Mucosa of stomach (tissue), 1 donor: ENCODE data around the gene ITGB5.
"Not testable (repeated sequence)": the region's sequence is repeated elsewhere in the genome, so short reads cannot be mapped to it uniquely, and the experiment has no call there.

Source experiments
- H3K27me3 ChIP-seq: one replicate; pipeline ENCODE4 v1.7.0; 2013; ENCODE audit warnings: mild to moderate bottlenecking, low read length; ENCODE audit not compliant: control insufficient read depth, insufficient read depth
- H3K36me3 ChIP-seq: one replicate; pipeline ENCODE4 v1.7.0; 2013; ENCODE audit warnings: low read length; ENCODE audit not compliant: control insufficient read depth, insufficient read depth
- H3K4me1 ChIP-seq: one replicate; pipeline ENCODE4 v1.7.0; 2013; ENCODE audit warnings: mild to moderate bottlenecking, low read length; ENCODE audit not compliant: control insufficient read depth, insufficient read depth
- H3K4me3 ChIP-seq: one replicate; pipeline ENCODE4 v1.7.0; 2013; ENCODE audit warnings: low read length
- H3K9ac ChIP-seq: one replicate; pipeline ENCODE4 v1.7.0; 2013; ENCODE audit warnings: mild to moderate bottlenecking, low read length, moderate library complexity
- H3K9me3 ChIP-seq: one replicate; pipeline ENCODE4 v1.7.0; 2013; ENCODE audit warnings: mild to moderate bottlenecking, low read length, moderate library complexity; ENCODE audit not compliant: control insufficient read depth
- donor health status: Pancreatic carcinoma.

ITGB5 gene

DNA sequence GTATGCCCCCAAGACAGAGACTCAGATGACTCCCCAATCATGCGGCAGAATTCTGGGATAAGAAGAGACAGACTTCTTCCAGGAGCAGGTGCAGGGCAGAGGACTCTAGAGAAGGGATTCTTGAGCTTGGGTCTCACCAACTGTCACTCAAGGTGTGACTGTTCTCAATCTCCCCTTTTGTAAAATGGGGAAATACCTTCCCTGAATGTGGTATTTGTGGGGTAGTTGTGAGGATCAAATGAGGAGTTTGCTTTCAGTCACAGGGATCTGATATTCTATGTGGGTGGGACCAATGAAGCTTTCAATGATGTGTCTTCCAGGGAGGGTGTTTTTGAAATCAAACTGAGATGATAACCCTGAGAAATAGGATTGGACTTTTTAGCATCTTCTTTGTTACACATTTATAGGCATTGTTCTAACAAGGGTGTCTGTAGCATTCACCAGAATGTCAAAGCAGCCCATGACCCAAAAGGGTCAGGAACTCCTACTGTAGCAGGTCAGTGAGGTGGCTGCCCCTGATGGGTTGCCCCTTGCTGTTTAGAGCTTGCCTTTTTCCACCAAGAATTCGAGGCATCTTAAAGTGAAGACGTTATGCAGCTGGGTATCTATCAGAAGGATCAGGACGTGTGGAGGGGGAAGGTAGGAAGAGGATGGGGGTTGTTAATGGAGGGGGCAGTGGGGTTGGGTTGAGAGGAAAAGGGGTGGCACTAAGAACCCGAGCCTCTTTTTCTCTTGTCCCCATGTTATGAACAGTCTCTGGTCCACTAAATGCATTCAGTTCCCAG, 128.1 kb downstream of the ITGB5 start:
- no peaks in the 10 kb centered on the region for H3K27me3 ChIP-seq
- H3K36me3 ChIP-seq, result no peaks in the 10 kb centered on the region
- H3K4me1 ChIP-seq, result no peaks in the 10 kb centered on the region
- H3K9ac ChIP-seq, result no peak overlapping the region
- no peaks in the 10 kb centered on the region for H3K9me3 ChIP-seq
- no peak overlapping the region for H3K4me3 ChIP-seq

DNA sequence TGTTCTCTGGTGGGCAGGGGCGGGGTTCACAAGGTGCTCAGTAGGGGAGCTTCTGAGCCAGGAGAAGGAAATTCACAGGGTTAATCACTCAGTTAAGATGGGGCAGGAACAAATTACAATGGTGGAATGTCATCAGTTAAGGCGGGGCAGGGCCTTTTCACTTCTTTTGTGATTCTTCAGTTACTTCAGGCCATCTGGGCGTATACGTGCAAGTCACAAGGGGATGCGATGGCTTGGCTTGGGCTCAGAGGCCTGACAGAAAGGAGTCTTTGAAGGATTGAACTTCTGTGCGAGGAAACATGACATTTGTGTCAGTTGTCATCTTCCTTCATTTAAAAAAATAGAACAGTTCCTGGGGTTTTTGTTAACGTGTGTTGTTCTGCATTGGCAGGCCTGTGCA, 129.2 kb downstream of the ITGB5 start:
- H3K4me1 ChIP-seq, H3K27me3 ChIP-seq, H3K4me3 ChIP-seq, H3K9me3 ChIP-seq, H3K9ac ChIP-seq, H3K36me3 ChIP-seq: not testable (repeated sequence)

DNA sequence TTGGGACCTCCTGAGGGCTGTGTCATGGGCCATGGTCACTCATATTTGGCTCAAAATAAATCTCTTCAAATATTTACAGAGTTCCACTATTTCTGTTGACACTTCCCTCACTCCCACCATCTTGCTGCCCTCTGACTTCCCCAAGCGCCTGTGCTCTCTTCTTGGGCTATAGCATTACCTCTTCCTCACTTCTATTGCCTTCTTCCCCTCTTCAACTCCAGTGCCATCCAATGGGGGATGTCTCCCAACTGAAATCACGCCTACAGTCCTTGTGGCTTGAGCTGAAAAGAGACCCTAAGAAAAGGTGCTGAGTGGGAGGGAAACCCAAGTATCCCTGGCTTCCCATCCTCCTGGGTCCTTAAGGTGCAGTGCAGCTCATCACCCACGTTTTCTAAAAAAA, 135.1 kb downstream of the ITGB5 start:
- H3K4me3 ChIP-seq, result no peak overlapping the region
- H3K36me3 ChIP-seq, result no peaks in the 10 kb centered on the region
- no peak overlapping the region for H3K9ac ChIP-seq
- no peaks in the 10 kb centered on the region for H3K4me1 ChIP-seq
- no peaks in the 10 kb centered on the region for H3K9me3 ChIP-seq
- H3K27me3 ChIP-seq, result no peaks in the 10 kb centered on the region

DNA sequence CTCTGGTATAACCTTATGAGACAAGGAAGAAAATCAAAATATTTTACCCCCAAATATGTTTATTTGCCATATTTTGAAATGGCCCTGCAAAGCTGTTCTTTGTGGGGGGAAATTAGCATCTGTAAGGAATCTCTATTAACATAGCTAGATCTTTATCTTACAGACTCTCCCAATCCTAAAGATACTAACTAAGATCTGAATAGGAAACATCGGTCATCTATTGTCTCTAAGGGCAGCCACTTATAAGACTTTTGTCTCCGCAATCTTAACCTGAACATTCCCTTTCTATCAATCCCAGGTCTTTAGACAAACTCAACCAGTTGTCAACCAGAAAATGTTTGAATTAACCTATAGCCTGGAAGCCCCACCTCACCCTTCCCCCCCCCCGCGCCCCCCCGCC, 135.7 kb downstream of the ITGB5 start:
- no peaks in the 10 kb centered on the region for H3K27me3 ChIP-seq
- no peak overlapping the region for H3K9ac ChIP-seq
- H3K36me3 ChIP-seq, result no peaks in the 10 kb centered on the region
- no peaks in the 10 kb centered on the region for H3K9me3 ChIP-seq
- no peaks in the 10 kb centered on the region for H3K4me1 ChIP-seq
- H3K4me3 ChIP-seq, result no peak overlapping the region

DNA sequence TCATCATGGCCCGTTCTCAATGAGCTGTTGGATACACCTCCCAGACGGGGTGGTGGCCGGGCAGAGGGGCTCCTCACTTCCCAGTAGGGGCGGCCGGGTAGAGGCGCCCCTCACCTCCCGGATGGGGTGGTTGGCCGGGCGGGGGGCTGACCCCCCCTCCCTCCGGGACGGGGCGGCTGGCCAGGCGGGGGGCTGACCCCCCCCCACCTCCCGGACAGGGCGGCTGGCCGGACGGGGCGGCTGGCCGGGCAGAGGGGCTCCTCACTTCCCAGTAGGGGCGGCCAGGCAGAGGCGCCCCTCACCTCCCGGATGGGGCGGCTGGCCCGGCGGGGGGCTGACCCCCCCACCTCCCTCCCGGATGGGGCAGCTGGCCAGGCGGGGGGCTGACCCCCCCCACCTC, 137.3 kb downstream of the ITGB5 start:
- not testable (repeated sequence) for H3K27me3 ChIP-seq, H3K4me3 ChIP-seq, H3K36me3 ChIP-seq, H3K4me1 ChIP-seq, H3K9me3 ChIP-seq, H3K9ac ChIP-seq

DNA sequence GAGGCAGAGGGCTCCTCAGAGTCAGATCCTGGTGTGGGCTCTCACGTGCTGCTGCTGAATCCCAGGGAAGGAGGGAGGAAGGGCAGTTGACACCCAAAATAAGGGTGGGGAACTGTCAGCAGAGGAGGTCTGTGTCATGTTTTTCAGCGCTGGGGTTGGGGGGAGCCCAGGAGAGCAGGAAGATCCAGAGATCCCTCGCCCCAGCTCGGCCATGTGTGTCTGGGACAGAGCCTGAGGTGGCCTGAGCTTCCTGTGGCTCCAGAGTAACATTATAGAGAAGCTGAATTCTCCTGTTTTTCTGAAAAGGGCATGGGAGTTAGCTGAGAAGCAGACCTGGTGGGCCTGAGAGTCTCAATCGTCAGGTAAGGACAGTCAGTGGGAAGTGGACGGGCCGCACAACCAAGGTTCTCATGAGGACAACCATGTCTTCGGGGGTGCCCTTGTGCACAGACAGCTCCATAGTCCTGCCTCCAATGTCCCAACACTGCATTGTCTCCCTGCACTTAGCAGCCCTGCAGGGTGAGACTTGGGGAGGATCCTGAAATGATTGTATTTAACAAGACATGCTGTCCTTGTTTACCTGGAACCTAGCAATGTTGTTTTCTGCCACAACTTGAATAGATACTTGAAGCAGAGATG, 138.5 kb downstream of the ITGB5 start:
- Histone ChIP-seq H3K36me3 (peaks cover 4% of the 10 kb centered on the region), H3K4me3 (no peak overlapping the region), H3K9me3 (no peaks in the 10 kb centered on the region), H3K4me1 (no peaks in the 10 kb centered on the region), H3K27me3 (no peaks in the 10 kb centered on the region), H3K9ac (no peak overlapping the region)

DNA sequence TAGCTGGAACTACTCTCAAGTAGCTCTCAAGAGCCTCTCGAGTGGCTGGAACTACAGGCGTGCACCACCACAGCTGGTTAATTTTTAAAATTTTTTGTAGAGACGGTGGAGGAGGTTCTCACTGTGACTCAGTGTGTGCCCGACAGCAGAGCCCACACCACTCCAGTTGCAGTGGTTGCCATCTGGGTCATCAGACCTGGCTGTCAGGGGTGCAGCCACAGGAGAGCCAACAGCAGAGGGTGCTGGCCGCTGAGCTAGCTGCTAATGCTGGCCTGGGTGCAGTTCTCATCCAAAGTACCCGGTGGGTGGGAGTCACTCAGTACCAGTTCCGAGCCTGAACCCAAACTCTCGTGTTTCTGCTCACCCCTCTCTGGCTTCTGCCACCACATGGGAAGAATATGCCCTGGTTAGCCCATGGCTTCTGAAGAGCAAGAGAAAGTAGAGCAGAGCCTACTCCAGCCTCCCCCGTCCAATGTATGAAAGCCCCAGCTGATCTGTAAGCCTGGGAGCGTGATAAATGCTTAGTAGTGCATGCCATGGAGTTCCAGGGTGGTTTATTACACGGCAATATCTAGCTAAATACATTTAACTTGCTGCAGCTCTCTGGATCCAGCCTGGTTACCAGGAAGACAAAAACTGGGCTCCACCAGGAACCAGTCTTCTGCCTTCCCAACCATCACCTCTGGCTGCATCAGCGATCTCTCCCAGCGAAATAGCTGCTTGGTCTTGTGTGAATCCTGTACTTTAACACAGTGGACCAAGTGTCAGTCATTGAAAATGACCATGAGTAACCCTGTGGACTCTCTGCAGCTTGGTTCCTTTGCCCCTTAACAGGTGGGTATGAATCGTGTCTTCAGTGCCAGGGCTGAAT, 139.8 kb downstream of the ITGB5 start:
- H3K36me3 ChIP-seq, result peaks cover 4% of the 10 kb centered on the region
- no peaks in the 10 kb centered on the region for H3K27me3 ChIP-seq
- H3K9me3 ChIP-seq, result no peaks in the 10 kb centered on the region
- no peak overlapping the region for H3K4me3 ChIP-seq
- no peaks in the 10 kb centered on the region for H3K4me1 ChIP-seq
- no peak overlapping the region for H3K9ac ChIP-seq

DNA sequence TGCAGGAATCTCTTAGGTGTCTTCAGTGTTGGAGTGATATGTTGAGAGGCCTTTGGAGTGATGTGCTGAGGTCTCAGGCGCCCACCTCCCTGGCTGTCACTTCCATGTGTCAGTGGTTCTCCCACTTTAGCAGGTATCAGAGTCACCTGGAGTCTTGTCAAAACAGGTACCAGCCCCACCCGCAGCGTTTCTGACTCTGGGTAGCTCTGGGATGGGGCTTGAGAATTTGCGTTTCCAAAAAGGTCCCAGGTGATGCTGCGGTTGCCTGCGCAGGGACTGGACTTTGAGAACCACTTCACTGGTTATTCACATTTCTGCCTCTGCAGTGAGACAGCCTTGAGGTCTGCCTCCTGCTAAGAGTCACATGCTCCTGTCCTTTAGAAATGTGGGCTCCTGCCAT, 141.4 kb downstream of the ITGB5 start:
- no peak overlapping the region for H3K9ac ChIP-seq
- peaks cover 4% of the 10 kb centered on the region for H3K36me3 ChIP-seq
- no peaks in the 10 kb centered on the region for H3K27me3 ChIP-seq
- no peaks in the 10 kb centered on the region for H3K4me1 ChIP-seq
- no peak overlapping the region for H3K4me3 ChIP-seq
- H3K9me3 ChIP-seq, result no peaks in the 10 kb centered on the region

DNA sequence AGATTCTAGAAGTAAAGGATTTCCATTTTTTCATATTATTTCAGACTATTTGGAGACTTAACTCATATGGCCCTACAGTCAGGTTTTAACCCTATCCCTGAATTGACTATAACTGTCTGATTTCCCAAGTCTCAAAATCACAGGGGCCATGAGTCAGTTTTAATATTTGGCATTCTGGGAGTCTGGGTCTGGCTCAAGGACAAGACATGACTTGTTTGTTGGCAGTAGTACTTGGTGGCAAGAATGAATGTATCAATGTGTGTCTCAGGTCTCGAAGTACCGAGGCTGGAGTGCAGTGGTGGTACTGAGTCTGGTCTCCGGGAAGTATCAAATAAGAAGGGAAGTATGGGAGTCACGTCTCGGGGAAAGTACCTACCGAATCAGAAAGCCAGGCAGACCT, 146.1 kb downstream of the ITGB5 start:
- peaks cover 11% of the 10 kb centered on the region for H3K36me3 ChIP-seq

DNA sequence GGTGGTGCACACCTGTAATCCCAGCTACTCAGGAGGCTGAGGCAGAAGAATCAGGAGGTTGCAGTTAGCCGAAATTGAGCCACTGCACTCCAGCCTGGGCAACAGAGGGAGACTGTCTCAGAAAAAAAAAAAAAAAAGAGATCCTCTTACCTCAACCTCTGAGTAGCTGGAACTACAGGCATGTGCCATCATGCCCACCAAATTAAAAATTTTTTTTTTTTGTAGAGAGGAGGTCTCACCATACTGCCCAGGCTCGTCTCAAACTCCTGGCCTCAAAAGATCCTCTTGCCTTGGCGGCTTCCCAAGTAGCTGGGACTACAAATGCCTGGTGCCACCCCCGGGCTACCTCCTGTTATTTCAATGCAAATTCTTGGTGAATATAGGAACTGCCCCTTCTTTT, 155.4 kb downstream of the ITGB5 start:
- Histone ChIP-seq H3K36me3 (no peaks in the 10 kb centered on the region), H3K9ac (no peak overlapping the region), H3K27me3 (peaks cover 4% of the 10 kb centered on the region), H3K4me1 (no peaks in the 10 kb centered on the region), H3K4me3 (no peak overlapping the region), H3K9me3 (no peaks in the 10 kb centered on the region)

More for the DNA sequence above, 146.1 kb downstream of the ITGB5 start:
- no peaks in the 10 kb centered on the region for H3K27me3 ChIP-seq
- no peak overlapping the region for H3K4me3 ChIP-seq
- H3K4me1 ChIP-seq, result no peaks in the 10 kb centered on the region
- H3K9ac ChIP-seq, result no peak overlapping the region
- H3K9me3 ChIP-seq, result no peaks in the 10 kb centered on the region

DNA sequence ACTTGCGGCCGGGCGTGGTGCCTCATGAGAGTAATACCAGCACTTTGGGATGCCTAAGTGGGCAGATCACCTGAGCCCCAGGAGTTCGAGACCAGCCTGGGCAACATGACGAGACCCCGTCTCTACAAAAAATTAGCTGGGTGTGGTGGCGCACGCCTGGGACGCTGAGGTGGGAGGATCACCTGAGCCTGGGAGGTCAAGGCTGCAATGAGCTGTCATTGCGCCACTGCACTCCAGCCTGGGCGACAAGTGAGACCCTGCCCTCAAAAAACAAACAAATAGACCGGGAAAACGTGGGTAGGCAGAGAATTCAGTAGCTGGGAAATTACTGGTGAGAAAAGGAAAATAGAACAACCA, 156.2 kb downstream of the ITGB5 start:
- Histone ChIP-seq H3K27me3 (peaks cover 4% of the 10 kb centered on the region), H3K4me3 (peak overlapping the region; percentile 86), H3K9me3 (no peaks in the 10 kb centered on the region), H3K9ac (peak overlapping the region; percentile 96), H3K4me1 (no peaks in the 10 kb centered on the region), H3K36me3 (no peaks in the 10 kb centered on the region)
